ENCODE measurements around the gene RALGAPA2.
"Not testable (repeated sequence)": the region's sequence is repeated elsewhere in the genome, so short reads cannot be mapped to it uniquely, and the experiment has no call there.

RALGAPA2 gene

DNA sequence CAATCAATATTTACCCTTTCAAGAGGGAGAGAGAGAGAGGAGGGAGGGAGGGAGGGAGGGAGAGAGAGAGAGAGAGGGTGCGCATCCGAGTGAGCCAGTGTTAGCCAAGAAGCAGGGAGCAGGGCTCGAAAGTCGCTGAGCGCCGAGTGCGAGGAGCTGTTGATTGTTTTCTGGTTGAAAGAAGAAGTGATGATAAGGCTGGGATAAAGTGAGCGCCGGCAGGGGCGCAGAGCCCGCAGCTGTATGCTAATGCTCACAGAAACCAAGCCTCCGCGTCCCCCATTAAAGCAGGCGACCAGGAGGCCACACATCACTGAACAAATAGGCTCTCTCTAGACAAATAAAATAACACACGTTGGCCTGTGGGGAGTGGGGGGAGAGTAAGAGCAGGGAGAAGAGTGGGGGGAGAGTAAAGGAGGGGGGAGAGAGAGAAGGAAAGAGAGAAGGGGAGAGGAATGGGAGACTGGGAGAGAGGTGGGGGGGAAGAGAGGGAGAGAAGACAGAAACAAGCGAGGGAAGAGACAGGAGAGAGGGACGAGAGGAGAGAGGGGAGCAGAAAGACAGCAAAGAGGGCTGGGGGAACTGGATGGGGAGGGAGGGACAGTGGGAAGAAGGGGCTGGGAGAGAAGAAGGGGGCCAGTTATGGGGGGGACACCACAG lies 349.5 kb downstream of the RALGAPA2 start:
- no peak for DNase-seq

DNA sequence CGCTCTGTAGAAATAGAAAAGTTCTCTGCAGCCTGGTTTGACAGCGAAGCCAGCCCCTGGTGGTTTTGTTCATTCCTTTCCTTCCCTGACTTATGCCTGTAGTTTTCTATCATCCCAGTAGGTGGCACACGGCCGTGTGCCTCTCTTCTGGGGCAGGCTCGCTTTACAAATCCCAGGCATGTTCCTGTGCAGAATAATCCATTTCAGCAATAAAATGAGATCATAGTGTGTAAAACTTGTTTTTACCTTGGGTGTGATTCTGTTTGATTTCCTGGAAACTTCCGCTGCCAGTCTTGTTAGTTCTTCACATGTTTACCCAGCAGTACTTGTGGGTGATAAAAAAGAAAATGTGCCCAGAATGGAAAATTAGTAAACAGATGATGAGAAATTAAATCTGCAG lies 352.0 kb downstream of the RALGAPA2 start:
- peak in 1 of 2 donors; percentile 43 for DNase-seq

GRCh38 chr20:20359628-20360027 lies 352.8 kb downstream of the RALGAPA2 start:
- no peak for DNase-seq

GRCh38 chr20:20358801-20359200 lies 353.6 kb downstream of the RALGAPA2 start:
- no peak for DNase-seq

GRCh38 chr20:20355503-20355902 lies 356.9 kb downstream of the RALGAPA2 start:
- not testable (repeated sequence) for DNase-seq

DNA sequence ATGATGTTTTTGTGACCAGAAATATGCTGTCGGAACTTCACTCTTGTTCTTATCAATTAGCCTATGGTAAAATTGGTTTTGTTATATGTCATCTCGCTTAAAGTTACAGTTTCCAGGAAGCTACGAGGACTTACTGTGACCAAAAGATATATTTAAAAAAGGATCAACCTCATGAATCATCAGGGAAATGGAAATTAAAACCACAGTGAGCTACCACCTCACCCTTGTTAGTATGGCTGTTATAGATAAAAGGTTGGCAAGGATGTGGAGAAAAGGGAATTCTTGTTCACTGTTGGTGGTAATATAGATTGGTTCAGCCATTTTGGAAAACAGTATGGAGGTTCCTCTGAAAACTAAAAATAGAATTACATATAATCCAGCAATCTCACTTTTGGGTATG lies 358.9 kb downstream of the RALGAPA2 start:
- DNase-seq, result no peak

GRCh38 chr20:20344476-20344875 lies 368.0 kb downstream of the RALGAPA2 start:
- no peak for DNase-seq

- no peak for DNase-seq
Measured at GRCh38 chr20:20343932-20344331, 368.5 kb downstream of the RALGAPA2 start.

Data from bone marrow (tissue), 2 donors.